DND-41 (cell line): ENCODE measurements around the gene HAX1.

ENCODE experiments used
- EZH2 ChIP-seq: IDR thresholded peaks from 3 replicates; pipeline ENCODE4 v1.6.1; 2012; ENCODE audit warnings: borderline replicate concordance, low read depth, mild to moderate bottlenecking, moderate library complexity, low read length, inconsistent platforms; ENCODE audit not compliant: severe bottlenecking
- TF ChIP-seq, protein P1 (sequence below): IDR thresholded peaks from 2 replicates; pipeline ENCODE4 v1.5.1; 2012; ENCODE audit warnings: borderline replicate concordance, low read length, moderate library complexity, mild to moderate bottlenecking; ENCODE audit not compliant: poor library complexity, severe bottlenecking; ENCODE audit errors: extremely low read depth

- TF ChIP-seq, protein P1, sequence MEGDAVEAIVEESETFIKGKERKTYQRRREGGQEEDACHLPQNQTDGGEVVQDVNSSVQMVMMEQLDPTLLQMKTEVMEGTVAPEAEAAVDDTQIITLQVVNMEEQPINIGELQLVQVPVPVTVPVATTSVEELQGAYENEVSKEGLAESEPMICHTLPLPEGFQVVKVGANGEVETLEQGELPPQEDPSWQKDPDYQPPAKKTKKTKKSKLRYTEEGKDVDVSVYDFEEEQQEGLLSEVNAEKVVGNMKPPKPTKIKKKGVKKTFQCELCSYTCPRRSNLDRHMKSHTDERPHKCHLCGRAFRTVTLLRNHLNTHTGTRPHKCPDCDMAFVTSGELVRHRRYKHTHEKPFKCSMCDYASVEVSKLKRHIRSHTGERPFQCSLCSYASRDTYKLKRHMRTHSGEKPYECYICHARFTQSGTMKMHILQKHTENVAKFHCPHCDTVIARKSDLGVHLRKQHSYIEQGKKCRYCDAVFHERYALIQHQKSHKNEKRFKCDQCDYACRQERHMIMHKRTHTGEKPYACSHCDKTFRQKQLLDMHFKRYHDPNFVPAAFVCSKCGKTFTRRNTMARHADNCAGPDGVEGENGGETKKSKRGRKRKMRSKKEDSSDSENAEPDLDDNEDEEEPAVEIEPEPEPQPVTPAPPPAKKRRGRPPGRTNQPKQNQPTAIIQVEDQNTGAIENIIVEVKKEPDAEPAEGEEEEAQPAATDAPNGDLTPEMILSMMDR = no peak
- no peak for TF ChIP-seq EZH2
These were observed 12.3 kb upstream of the HAX1 start for GRCh38 chr1:154260127-154260526.
